WTC11 (cell line): Measurements from ENCODE around the gene EIF5A. TPM values are rescaled to one million over a fixed set of nuclear protein-coding genes. Genes with fewer than 3 reads are reported as not detected.

Experiments
- ATAC-seq: fragments of 200-7000 bp; cut with Tn5 transposase; 2 replicates; pipeline ENCODE4 v1.10.0; 2021; ENCODE audit warnings: mild to moderate bottlenecking, moderate library complexity
- CTCF ChIA-PET: fragments of 300-600 bp; sonication (Branson Sonifier 250); formaldehyde crosslinking; loops from one replicate; lab custom pipeline; 2021; ENCODE audit warnings: antibody characterized with exemption; lab: Charles Lee
- POLR2A ChIA-PET: fragments of 350-600 bp; sonication (Branson Sonifier 250); formaldehyde crosslinking; loops from one replicate; lab custom pipeline; 2021; ENCODE audit warnings: antibody characterized with exemption; lab: Charles Lee
- DNase-seq: peaks from one replicate; pipeline ENCODE4 v3.0.0; 2021; ENCODE audit warnings: low spot score
- H3K27ac Mint-ChIP-seq: 2 replicates; pipeline ENCODE4 v1.8.0; 2021; ENCODE audit warnings: mixed read lengths
- H3K27me3 Mint-ChIP-seq: 2 replicates; pipeline ENCODE4 v1.8.0; 2021; ENCODE audit warnings: low read depth, mild to moderate bottlenecking, moderate library complexity, mixed read lengths
- H3K36me3 Mint-ChIP-seq: 2 replicates; pipeline ENCODE4 v1.8.0; 2021; ENCODE audit warnings: mixed read lengths
- H3K4me1 Mint-ChIP-seq: 2 replicates; pipeline ENCODE4 v1.8.0; 2022; ENCODE audit warnings: mixed read lengths
- H3K4me3 Mint-ChIP-seq: 2 replicates; pipeline ENCODE4 v1.8.0; 2021; ENCODE audit warnings: mild to moderate bottlenecking, moderate library complexity, mixed read lengths
- H3K9me3 Mint-ChIP-seq: 2 replicates; pipeline ENCODE4 v1.8.0; 2021; ENCODE audit warnings: mixed read lengths
- CREM ChIP-seq: sonication (generic); formaldehyde crosslinking; IDR thresholded peaks from 2 replicates; pipeline ENCODE4 v1.8.1; 2022; ENCODE audit warnings: mild to moderate bottlenecking, missing genetic modification reagents, moderate library complexity
- EMX1 ChIP-seq: fragments of 250-450 bp; sonication (Bioruptor Pico); IDR thresholded peaks from 2 replicates; pipeline ENCODE4 v1.8.0; 2021; ENCODE audit warnings: mild to moderate bottlenecking
- ETV6 ChIP-seq: sonication (generic); formaldehyde crosslinking; IDR thresholded peaks from 2 replicates; pipeline ENCODE4 v1.8.1; 2022; ENCODE audit warnings: mild to moderate bottlenecking, missing genetic modification reagents
- FOXK1 ChIP-seq: sonication (generic); formaldehyde crosslinking; IDR thresholded peaks from 2 replicates; pipeline ENCODE4 v1.8.0; 2022; ENCODE audit warnings: mild to moderate bottlenecking, moderate library complexity, missing genetic modification reagents
- JUN ChIP-seq: sonication (generic); formaldehyde crosslinking; IDR thresholded peaks from 2 replicates; pipeline ENCODE4 v1.8.0; 2023; ENCODE audit warnings: mild to moderate bottlenecking, missing genetic modification reagents
- NFATC4 ChIP-seq: fragments of 250-450 bp; sonication (Bioruptor Pico); IDR thresholded peaks from 2 replicates; pipeline ENCODE4 v1.9.0; 2021; ENCODE audit warnings: mild to moderate bottlenecking
- NFYB ChIP-seq: sonication (generic); formaldehyde crosslinking; conservative IDR thresholded peaks from 2 replicates; pipeline ENCODE4 v1.8.0; 2022; ENCODE audit warnings: low read depth, missing genetic modification reagents
- total RNA-seq: library from RNA; stranded (reverse); gene quantifications from 3 replicates; pipeline ENCODE4 v1.2.3, GENCODE V29; 2021
- TF ChIP-seq, protein P1 (sequence below): sonication (generic); formaldehyde crosslinking; IDR thresholded peaks from 2 replicates; pipeline ENCODE4 v1.8.1; 2023; ENCODE audit warnings: mild to moderate bottlenecking, moderate library complexity, missing genetic modification reagents
- TF ChIP-seq, protein P2 (sequence below): fragments of 250-450 bp; sonication (Bioruptor Pico); IDR thresholded peaks from 2 replicates; pipeline ENCODE4 v2.1.2; 2022; ENCODE audit warnings: mild to moderate bottlenecking, moderate library complexity
- TF ChIP-seq, protein P3 (sequence below): sonication (generic); formaldehyde crosslinking; IDR thresholded peaks from 2 replicates; pipeline ENCODE4 v1.8.0; 2023; ENCODE audit warnings: mild to moderate bottlenecking, missing genetic modification reagents
- TF ChIP-seq, protein P4 (sequence below): sonication (generic); formaldehyde crosslinking; IDR thresholded peaks from 2 replicates; pipeline ENCODE4 v1.8.1; 2022; ENCODE audit warnings: mild to moderate bottlenecking, moderate library complexity, missing genetic modification reagents
- TF ChIP-seq, protein P5 (sequence below): sonication (generic); formaldehyde crosslinking; IDR thresholded peaks from 2 replicates; pipeline ENCODE4 v1.8.0; 2022; ENCODE audit warnings: missing genetic modification reagents
- TF ChIP-seq, protein P6 (sequence below): sonication (generic); formaldehyde crosslinking; IDR thresholded peaks from 2 replicates; pipeline ENCODE4 v1.8.0; 2023; ENCODE audit warnings: missing genetic modification reagents
- TF ChIP-seq, protein P7 (sequence below): sonication (generic); formaldehyde crosslinking; IDR thresholded peaks from 2 replicates; pipeline ENCODE4 v1.8.0; 2023; ENCODE audit warnings: missing genetic modification reagents, mild to moderate bottlenecking, borderline replicate concordance
- TF ChIP-seq, protein P8 (sequence below): fragments of 250-450 bp; sonication (Bioruptor Pico); IDR thresholded peaks from 2 replicates; pipeline ENCODE4 v1.9.0; 2021; ENCODE audit warnings: mild to moderate bottlenecking

EIF5A gene
- total RNA-seq, 1 experiment from 2014 or later = 1,021 TPM

DNA sequence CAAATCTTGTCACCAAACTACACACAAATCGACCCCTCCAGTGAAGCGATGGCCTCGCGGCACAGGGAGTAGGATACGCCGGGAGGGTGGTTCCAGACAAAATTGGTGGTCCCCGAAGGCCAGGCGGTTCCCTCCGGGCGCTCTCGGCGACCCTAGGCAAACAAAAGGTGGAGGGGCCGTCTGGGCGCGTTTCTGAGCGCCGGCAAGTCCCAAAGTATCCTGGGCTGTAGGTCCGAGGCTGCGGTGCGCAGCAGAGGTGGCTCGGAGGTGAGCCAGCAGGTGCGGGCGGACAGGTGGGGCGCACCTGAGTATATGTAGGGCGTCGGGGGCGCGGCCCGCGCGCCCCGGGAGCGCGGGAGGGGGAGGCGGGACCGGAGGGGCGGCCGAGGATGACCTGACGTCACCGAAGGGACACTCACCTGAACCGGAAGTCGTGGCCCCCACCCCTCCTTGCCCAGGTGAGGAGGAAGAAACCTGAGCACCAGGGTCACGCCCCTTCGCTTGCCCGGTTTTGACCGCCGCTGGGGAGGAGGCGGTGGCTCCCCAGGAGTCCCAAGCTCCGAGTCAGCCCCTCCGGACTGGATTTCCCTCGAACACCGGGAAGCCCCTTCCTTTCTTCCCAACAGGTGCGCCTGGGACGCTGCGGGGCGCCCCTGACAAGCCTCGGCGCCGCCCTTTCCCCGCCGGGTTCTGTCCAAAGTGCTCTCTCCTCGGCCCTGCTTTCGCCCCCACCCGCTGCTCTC, 45.1 kb upstream of the EIF5A start, which contains the start of gene CLDN7 (continued):
- TF ChIP-seq, protein P1, sequence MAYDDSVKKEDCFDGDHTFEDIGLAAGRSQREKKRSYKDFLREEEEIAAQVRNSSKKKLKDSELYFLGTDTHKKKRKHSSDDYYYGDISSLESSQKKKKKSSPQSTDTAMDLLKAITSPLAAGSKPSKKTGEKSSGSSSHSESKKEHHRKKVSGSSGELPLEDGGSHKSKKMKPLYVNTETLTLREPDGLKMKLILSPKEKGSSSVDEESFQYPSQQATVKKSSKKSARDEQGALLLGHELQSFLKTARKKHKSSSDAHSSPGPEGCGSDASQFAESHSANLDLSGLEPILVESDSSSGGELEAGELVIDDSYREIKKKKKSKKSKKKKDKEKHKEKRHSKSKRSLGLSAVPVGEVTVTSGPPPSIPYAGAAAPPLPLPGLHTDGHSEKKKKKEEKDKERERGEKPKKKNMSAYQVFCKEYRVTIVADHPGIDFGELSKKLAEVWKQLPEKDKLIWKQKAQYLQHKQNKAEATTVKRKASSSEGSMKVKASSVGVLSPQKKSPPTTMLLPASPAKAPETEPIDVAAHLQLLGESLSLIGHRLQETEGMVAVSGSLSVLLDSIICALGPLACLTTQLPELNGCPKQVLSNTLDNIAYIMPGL (CRISPR knock-in tag) = 0 out of 2 replicates have a peak, but pooled peaks have one; percentile 35
- TF ChIP-seq ETV6 (CRISPR knock-in tag) (0 out of 2 replicates have a peak, but pooled peaks have one; percentile 32), EMX1 (CRISPR knock-in tag) (0 out of 2 replicates have a peak, but pooled peaks have one; percentile 55), NFATC4 (peak; percentile 84), NFYB (no peak), CREM (peak; percentile 71; the same call in 1 of the 2 replicates)
- TF ChIP-seq, protein P2, sequence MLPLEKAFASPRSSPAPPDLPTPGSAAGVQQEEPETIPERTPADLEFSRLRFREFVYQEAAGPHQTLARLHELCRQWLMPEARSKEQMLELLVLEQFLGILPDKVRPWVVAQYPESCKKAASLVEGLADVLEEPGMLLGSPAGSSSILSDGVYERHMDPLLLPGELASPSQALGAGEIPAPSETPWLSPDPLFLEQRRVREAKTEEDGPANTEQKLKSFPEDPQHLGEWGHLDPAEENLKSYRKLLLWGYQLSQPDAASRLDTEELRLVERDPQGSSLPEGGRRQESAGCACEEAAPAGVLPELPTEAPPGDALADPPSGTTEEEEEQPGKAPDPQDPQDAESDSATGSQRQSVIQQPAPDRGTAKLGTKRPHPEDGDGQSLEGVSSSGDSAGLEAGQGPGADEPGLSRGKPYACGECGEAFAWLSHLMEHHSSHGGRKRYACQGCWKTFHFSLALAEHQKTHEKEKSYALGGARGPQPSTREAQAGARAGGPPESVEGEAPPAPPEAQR (CRISPR knock-in tag) = no peak
- TF ChIP-seq, protein P3, sequence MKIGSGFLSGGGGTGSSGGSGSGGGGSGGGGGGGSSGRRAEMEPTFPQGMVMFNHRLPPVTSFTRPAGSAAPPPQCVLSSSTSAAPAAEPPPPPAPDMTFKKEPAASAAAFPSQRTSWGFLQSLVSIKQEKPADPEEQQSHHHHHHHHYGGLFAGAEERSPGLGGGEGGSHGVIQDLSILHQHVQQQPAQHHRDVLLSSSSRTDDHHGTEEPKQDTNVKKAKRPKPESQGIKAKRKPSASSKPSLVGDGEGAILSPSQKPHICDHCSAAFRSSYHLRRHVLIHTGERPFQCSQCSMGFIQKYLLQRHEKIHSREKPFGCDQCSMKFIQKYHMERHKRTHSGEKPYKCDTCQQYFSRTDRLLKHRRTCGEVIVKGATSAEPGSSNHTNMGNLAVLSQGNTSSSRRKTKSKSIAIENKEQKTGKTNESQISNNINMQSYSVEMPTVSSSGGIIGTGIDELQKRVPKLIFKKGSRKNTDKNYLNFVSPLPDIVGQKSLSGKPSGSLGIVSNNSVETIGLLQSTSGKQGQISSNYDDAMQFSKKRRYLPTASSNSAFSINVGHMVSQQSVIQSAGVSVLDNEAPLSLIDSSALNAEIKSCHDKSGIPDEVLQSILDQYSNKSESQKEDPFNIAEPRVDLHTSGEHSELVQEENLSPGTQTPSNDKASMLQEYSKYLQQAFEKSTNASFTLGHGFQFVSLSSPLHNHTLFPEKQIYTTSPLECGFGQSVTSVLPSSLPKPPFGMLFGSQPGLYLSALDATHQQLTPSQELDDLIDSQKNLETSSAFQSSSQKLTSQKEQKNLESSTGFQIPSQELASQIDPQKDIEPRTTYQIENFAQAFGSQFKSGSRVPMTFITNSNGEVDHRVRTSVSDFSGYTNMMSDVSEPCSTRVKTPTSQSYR (CRISPR knock-in tag) = peak; percentile 27; the same call in 1 of the 2 replicates
- TF ChIP-seq, protein P4, sequence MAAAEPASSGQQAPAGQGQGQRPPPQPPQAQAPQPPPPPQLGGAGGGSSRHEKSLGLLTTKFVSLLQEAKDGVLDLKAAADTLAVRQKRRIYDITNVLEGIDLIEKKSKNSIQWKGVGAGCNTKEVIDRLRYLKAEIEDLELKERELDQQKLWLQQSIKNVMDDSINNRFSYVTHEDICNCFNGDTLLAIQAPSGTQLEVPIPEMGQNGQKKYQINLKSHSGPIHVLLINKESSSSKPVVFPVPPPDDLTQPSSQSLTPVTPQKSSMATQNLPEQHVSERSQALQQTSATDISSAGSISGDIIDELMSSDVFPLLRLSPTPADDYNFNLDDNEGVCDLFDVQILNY (CRISPR knock-in tag) = peak; percentile 78

DNA sequence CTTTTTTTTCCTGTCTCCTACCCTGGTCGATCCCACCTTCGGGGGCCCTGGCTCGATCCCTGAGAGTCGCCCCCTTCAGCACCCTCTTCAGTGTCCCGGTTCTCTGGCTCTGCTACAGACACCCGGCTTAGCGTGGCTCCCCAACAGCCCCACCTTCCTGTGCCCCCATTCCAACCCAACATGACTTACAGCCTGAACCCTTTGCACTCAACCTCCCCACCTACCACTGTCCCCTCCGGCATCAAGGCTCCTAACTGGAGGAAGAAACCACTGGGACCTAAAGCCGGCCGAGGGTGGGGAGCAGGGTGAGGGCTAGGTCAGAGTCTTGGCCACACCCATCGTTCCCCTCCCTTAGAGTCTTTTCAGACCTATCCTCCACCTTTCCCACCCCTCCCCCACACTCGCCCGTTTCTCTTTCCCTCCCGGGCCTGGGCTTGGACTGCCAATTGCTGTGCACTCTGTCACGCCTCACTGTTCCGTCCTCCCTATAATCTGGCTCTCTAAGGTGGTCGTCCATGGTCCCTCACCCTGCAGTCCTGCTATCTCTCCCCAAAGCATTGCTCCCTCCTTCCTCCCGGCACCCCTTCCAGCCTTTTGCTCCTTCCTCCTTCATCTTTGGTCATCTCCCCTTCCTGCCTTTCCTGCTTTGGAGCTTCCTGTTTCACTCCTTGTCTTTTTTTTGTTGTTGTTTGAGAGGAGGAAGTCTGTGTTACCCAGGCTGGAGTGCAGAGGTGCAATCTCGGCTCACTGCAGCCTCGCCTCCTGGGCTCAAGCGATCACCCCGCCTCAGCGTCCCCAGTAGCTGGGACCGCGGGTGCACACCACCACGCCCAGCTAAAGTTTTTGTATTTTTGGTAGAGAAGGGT, 44.3 kb upstream of the EIF5A start:
- peaks cover 26% of the 10 kb centered on the region for H3K4me1 Mint-ChIP-seq
- H3K9me3 Mint-ChIP-seq = no peaks in the 10 kb centered on the region
- POLR2A ChIA-PET = interaction anchor here (0.6 to 1.3 kb wide), 7 partner anchors 17 to 141 kb away, joined by 3 to 6 read pairs (median 3); partner anchors contain the start of genes ACADVL, DLG4, GABARAP and NEURL4
- H3K36me3 Mint-ChIP-seq = peaks cover 5% of the 10 kb centered on the region
- H3K27ac Mint-ChIP-seq = peak overlapping the region; percentile 100
- CTCF ChIA-PET = interaction anchor here (0.8 to 4.8 kb wide), 4 partner anchors 18 to 93 kb away, joined by 3 to 23 read pairs (median 6); partner anchors contain the start of gene SLC2A4
- ATAC-seq = peak; percentile 65
- peak; percentile 93 for DNase-seq
- no peaks in the 10 kb centered on the region for H3K27me3 Mint-ChIP-seq
- peak overlapping the region; percentile 98 for H3K4me3 Mint-ChIP-seq
- TF ChIP-seq FOXK1 (peak; percentile 48; the same call in 1 of the 2 replicates), NFYB (no peak), JUN (CRISPR knock-in tag) (no peak), ETV6 (CRISPR knock-in tag) (peak; percentile 58; the same call in 1 of the 2 replicates)
- TF ChIP-seq, protein P5, sequence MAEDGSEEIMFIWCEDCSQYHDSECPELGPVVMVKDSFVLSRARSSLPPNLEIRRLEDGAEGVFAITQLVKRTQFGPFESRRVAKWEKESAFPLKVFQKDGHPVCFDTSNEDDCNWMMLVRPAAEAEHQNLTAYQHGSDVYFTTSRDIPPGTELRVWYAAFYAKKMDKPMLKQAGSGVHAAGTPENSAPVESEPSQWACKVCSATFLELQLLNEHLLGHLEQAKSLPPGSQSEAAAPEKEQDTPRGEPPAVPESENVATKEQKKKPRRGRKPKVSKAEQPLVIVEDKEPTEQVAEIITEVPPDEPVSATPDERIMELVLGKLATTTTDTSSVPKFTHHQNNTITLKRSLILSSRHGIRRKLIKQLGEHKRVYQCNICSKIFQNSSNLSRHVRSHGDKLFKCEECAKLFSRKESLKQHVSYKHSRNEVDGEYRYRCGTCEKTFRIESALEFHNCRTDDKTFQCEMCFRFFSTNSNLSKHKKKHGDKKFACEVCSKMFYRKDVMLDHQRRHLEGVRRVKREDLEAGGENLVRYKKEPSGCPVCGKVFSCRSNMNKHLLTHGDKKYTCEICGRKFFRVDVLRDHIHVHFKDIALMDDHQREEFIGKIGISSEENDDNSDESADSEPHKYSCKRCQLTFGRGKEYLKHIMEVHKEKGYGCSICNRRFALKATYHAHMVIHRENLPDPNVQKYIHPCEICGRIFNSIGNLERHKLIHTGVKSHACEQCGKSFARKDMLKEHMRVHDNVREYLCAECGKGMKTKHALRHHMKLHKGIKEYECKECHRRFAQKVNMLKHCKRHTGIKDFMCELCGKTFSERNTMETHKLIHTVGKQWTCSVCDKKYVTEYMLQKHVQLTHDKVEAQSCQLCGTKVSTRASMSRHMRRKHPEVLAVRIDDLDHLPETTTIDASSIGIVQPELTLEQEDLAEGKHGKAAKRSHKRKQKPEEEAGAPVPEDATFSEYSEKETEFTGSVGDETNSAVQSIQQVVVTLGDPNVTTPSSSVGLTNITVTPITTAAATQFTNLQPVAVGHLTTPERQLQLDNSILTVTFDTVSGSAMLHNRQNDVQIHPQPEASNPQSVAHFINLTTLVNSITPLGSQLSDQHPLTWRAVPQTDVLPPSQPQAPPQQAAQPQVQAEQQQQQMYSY (CRISPR knock-in tag) = peak; percentile 36; the same call in 1 of the 2 replicates
- TF ChIP-seq, protein P6, sequence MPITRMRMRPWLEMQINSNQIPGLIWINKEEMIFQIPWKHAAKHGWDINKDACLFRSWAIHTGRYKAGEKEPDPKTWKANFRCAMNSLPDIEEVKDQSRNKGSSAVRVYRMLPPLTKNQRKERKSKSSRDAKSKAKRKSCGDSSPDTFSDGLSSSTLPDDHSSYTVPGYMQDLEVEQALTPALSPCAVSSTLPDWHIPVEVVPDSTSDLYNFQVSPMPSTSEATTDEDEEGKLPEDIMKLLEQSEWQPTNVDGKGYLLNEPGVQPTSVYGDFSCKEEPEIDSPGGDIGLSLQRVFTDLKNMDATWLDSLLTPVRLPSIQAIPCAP (CRISPR knock-in tag) = 0 out of 2 replicates have a peak, but pooled peaks have one; percentile 42
- TF ChIP-seq, protein P7, sequence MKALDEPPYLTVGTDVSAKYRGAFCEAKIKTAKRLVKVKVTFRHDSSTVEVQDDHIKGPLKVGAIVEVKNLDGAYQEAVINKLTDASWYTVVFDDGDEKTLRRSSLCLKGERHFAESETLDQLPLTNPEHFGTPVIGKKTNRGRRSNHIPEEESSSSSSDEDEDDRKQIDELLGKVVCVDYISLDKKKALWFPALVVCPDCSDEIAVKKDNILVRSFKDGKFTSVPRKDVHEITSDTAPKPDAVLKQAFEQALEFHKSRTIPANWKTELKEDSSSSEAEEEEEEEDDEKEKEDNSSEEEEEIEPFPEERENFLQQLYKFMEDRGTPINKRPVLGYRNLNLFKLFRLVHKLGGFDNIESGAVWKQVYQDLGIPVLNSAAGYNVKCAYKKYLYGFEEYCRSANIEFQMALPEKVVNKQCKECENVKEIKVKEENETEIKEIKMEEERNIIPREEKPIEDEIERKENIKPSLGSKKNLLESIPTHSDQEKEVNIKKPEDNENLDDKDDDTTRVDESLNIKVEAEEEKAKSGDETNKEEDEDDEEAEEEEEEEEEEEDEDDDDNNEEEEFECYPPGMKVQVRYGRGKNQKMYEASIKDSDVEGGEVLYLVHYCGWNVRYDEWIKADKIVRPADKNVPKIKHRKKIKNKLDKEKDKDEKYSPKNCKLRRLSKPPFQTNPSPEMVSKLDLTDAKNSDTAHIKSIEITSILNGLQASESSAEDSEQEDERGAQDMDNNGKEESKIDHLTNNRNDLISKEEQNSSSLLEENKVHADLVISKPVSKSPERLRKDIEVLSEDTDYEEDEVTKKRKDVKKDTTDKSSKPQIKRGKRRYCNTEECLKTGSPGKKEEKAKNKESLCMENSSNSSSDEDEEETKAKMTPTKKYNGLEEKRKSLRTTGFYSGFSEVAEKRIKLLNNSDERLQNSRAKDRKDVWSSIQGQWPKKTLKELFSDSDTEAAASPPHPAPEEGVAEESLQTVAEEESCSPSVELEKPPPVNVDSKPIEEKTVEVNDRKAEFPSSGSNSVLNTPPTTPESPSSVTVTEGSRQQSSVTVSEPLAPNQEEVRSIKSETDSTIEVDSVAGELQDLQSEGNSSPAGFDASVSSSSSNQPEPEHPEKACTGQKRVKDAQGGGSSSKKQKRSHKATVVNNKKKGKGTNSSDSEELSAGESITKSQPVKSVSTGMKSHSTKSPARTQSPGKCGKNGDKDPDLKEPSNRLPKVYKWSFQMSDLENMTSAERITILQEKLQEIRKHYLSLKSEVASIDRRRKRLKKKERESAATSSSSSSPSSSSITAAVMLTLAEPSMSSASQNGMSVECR (CRISPR knock-in tag) = 0 out of 2 replicates have a peak, but pooled peaks have one; percentile 69
- TF ChIP-seq, protein P8, sequence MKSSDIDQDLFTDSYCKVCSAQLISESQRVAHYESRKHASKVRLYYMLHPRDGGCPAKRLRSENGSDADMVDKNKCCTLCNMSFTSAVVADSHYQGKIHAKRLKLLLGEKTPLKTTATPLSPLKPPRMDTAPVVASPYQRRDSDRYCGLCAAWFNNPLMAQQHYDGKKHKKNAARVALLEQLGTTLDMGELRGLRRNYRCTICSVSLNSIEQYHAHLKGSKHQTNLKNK (CRISPR knock-in tag) = no peak
